Myocyte (in vitro differentiated cells): ENCODE measurements around the gene CDON. TPM values are rescaled to one million over a fixed set of nuclear protein-coding genes. Genes with fewer than 3 reads are reported as not detected.
A peak's percentile ranks its signal among the peaks of the same experiment; 100 is the strongest.

ENCODE experiments used
- DNase-seq: peaks from one replicate; pipeline ENCODE4 v3.0.0-alpha.2; 2012; ENCODE audit warnings: low read depth
- total RNA-seq: library from RNA; depleted of rRNA; stranded (reverse); fragments of >200 nt; gene quantifications from 2 replicates; pipeline ENCODE4 v1.2.3, GENCODE V29; 2014

Gene CDON
- total RNA-seq, 1 donor from 2014 or later, result 73.4 TPM

- no peak for DNase-seq
Observed at GRCh38 chr11:125945011-125945796, 117.5 kb downstream of the CDON start.

DNA sequence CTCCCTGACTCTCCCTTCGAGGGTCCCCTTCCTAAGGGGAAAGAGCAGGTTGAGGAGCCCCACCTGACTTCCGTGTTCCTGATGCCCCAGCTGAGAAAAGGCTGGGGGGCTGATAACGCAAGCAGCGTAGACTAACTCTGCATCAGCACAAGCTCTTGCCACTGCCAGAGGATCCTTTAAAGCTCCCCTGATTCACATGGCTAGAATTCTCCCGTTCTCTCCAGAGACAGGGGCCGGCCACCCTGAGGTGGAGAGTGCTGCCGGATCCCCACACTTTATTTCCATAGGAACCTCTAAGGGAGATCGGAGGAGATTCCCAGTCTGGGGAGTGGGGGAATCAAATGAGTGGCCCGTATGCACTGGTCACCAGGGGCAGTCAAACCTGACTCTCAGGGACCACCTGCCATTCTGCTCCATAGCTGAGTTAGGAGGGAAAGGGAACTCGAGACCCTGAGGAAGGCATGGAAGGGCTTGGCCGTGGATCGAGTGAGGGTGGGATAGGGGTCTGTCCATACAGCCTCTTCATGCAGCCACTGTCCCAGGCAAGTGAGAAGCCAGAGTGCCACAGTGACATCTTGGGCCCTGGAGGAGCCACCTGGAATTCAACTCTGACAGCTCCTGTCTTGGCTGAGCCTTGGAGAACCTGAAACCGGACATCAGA is 118.2 kb downstream of the CDON start:
- no peak for DNase-seq

GRCh38 chr11:125943661-125944349 is 118.9 kb downstream of the CDON start:
- no peak for DNase-seq

GRCh38 chr11:125942771-125943428 is 119.8 kb downstream of the CDON start:
- no peak for DNase-seq

- DNase-seq, result peak; percentile 79
Observed at GRCh38 chr11:125941619-125942611, 120.8 kb downstream of the CDON start.

GRCh38 chr11:125941267-125941618 is 121.4 kb downstream of the CDON start:
- no peak for DNase-seq

DNA sequence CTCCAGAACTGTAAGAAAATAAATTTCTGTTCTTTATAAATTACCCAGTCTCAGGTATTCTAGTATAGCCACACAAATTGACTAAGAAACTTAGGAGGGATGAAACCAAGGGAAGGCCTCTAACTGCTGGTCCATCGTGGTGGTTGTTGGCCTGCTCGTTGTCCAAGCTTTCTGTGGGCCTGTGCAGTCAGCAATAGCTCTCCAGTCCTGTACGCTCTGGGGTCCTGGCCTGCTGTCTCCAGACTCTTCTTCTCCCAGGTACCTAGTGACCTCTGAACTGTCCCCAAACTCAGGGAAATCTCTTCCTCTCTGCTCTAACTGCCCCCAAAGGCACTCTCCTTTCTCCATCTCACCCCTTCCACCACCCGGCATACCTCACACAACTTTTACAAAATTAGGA is 122.5 kb downstream of the CDON start:
- no peak for DNase-seq

GRCh38 chr11:125939081-125939521 is 123.6 kb downstream of the CDON start:
- no peak for DNase-seq

DNA sequence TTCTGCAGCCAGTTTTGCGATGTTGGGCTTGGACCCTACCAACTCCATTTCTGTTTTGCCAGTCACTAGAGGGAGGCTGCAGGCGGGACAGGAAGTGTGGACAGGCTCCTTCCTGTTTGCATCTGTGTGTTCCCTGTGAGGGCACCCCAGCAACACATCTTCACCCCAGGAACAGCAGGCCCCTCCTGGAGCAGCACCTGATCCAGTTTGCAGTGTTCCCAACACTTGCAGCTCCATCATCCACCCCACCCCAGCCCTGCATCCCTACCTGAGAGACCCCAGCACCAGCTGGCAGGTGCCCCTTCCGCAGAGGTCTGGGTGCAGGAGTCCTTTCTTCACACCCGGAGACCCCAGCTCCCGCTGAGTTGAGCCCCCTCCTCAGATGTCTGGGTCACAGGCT is 124.2 kb downstream of the CDON start:
- no peak for DNase-seq

DNA sequence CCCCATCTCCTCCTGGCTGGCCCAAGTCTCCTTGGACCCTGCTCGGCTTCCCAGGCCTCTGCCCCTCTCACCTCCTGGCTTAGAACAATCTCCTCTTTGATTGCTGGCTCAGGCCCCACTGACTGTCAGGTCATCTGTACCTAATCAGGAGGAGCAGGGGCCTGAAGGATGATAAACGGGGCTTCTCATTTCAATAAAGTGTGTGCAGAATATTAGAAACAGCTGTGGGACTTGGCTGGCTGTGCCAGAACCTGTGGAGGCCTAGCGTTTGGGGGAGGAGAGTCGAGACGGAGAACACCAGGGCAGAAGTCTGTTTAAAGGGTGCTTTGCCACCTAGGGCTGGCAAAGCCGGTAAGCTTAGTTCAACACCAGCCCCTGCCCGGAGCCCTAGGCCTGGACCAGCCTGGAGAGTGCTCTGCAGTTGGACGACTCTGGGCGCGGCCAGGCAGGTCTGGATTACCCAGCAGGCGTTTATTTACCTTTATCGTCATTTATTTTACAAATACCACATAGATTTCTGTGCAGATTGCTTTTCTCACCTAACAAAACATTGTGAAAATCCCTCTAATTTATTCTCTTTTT is 127.0 kb downstream of the CDON start:
- DNase-seq, result no peak

- no peak for DNase-seq
Observed at GRCh38 chr11:125935056-125935455, 127.6 kb downstream of the CDON start.

DNA sequence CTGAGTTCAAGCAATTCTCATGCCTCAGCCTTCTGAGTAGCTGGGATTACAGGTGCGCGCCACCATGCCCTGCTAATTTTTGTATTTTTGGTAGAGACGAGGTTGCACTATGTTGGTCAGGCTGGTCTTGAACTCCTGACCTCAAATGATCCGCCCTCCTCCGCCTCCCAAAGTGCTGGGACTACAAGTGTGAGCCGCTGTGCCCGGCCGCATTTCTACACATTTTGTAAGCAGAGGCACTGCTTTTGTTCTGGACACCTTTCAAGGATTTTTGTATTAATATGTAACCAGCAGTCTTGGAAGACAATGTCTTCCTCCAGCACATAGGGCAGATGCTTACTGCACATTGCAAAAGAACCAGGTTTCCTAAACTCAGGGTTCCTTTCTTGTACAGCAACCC is 128.2 kb downstream of the CDON start:
- no peak for DNase-seq

GRCh38 chr11:125933030-125933813 is 129.4 kb downstream of the CDON start:
- no peak for DNase-seq

- DNase-seq, result no peak
Observed at GRCh38 chr11:125932301-125932700, 130.4 kb downstream of the CDON start.

DNA sequence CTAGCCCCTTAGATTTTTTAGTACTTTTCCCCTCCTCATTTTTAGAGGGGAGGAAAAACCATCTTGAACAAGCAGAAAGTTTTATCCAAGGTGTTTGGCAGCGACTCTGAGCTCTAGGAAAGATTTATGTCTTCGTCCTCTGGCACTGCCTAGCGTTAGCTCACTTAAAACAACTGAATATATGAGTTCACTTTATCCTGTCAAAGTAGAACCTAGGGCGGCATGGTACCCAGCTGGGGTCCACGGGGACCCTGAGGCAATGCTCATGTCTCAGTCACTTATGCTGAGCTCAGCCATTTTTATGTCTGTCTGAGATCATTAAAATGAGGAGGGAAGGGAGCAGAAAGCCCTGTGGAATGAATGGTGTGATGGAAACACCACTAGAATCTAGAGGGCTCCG is 131.0 kb downstream of the CDON start:
- DNase-seq, result no peak

- no peak for DNase-seq
Observed at GRCh38 chr11:125931116-125931515, 131.6 kb downstream of the CDON start.

DNA sequence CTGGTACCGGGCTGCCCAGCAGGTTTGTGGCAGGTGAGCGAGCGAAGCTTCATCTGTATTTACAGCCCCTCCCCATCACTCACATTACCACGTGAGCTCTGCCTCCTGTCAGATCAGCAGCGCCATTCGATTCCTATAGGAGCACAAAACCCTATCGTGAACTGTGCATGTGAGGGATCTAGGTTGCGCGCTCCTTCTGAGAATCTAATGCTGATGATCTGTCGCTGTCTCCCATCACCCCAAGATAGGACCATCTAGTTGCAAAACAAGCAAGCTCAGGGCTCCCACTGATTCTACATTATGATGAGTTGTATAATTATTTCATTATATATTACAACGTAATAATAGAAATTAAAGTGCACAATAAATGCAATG is 132.6 kb downstream of the CDON start:
- no peak for DNase-seq

- DNase-seq, result no peak
Observed at GRCh38 chr11:125929445-125930075, 133.1 kb downstream of the CDON start.

DNA sequence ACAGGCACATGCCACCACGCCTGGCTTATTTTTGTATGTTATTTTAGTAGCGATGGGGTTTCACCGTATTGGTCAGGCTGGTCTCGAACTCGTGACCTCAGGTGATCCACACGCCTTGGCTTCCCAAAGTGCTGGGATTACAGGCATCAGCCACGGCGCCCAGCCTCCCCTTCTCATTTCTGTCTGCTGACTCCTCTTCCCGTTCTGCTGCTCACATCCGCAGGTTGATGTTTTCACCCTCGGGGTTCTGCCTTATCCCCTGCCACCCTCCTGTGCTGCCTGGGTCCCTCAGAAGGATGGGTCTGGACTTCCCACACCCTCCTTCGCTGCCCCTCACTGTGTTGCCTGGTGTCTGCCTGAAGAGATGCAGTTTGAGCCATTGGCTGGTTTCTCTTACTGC is 136.0 kb downstream of the CDON start:
- no peak for DNase-seq
